ENCODE data around the gene GNG12.

The GNG12 gene

DNA sequence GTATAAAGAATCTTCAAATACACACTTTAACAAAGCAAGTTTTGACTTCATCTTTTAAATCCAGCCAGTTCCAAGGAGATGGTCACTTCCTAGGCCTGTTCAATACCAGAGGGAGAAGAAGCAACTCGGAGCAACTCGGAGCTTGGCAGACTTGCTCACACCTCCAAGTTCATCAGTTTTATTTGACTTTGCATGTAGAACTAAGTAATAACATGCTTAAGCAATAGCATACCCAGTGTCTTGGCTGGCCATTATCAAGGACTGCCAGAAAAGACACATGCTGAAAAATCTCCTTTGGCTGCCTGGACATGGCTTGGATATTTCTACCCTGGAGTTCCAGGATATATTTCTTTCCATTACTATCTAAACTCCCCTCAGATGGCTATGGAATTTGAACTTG is 52.6 kb downstream of the GNG12 start:
- Histone ChIP-seq H2AFZ (ENCODE audit: low read depth) (no peak overlapping the region), H3K27ac (no peak overlapping the region), H3K4me2 (no peak overlapping the region), H3K79me2 (ENCODE audit: insufficient read depth, low read depth) (no peaks in the 10 kb centered on the region), H3K36me3 (ENCODE audit: insufficient read depth) (no peaks in the 10 kb centered on the region), H3K4me1 (ENCODE audit: low read depth, poor library complexity, severe bottlenecking) (no peaks in the 10 kb centered on the region), H3K27me3 (ENCODE audit: insufficient read depth, low read depth) (no peaks in the 10 kb centered on the region), H3K9ac (no peak overlapping the region), H4K20me1 (ENCODE audit: insufficient read depth) (no peaks in the 10 kb centered on the region), H3K4me3 (IDR thresholded peaks at IDR 0.05; ENCODE audit: insufficient read depth, low read depth, low read length) (no peak overlapping the region)
- TF ChIP-seq, protein P1, sequence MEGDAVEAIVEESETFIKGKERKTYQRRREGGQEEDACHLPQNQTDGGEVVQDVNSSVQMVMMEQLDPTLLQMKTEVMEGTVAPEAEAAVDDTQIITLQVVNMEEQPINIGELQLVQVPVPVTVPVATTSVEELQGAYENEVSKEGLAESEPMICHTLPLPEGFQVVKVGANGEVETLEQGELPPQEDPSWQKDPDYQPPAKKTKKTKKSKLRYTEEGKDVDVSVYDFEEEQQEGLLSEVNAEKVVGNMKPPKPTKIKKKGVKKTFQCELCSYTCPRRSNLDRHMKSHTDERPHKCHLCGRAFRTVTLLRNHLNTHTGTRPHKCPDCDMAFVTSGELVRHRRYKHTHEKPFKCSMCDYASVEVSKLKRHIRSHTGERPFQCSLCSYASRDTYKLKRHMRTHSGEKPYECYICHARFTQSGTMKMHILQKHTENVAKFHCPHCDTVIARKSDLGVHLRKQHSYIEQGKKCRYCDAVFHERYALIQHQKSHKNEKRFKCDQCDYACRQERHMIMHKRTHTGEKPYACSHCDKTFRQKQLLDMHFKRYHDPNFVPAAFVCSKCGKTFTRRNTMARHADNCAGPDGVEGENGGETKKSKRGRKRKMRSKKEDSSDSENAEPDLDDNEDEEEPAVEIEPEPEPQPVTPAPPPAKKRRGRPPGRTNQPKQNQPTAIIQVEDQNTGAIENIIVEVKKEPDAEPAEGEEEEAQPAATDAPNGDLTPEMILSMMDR (conservative IDR thresholded peaks at IDR 0.05; ENCODE audit: low read depth, low read length): no peak

DNA sequence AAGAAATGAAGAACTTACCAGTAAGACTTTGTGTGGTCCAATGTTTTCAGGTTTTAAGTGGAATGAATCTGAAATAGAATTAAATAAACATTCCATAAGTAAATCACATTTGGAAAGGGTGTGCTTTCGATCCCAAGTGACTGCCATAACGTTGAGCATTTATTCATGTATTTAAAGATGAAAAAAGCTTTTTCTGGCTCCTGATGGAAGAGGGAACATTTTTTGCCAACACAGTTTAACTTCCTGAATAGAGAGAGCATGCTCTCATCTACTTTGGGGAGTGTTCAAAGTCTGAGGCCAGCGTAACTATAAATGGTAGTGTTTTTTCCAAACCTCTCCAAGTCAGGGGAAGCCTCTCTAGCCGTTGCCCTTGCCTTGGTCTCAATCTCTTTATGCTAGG is 55.8 kb downstream of the GNG12 start:
- Histone ChIP-seq H3K4me1 (ENCODE audit: low read depth, poor library complexity, severe bottlenecking) (no peaks in the 10 kb centered on the region), H3K36me3 (ENCODE audit: insufficient read depth) (no peaks in the 10 kb centered on the region), H3K9ac (no peak overlapping the region), H3K27ac (no peak overlapping the region), H3K4me2 (no peak overlapping the region), H3K79me2 (ENCODE audit: insufficient read depth, low read depth) (no peaks in the 10 kb centered on the region), H2AFZ (ENCODE audit: low read depth) (no peak overlapping the region), H3K4me3 (IDR thresholded peaks at IDR 0.05; ENCODE audit: insufficient read depth, low read depth, low read length) (no peak overlapping the region), H3K27me3 (ENCODE audit: insufficient read depth, low read depth) (no peaks in the 10 kb centered on the region), H4K20me1 (ENCODE audit: insufficient read depth) (no peaks in the 10 kb centered on the region)
- TF ChIP-seq, protein P1 (conservative IDR thresholded peaks at IDR 0.05; ENCODE audit: low read depth, low read length): no peak

DNA sequence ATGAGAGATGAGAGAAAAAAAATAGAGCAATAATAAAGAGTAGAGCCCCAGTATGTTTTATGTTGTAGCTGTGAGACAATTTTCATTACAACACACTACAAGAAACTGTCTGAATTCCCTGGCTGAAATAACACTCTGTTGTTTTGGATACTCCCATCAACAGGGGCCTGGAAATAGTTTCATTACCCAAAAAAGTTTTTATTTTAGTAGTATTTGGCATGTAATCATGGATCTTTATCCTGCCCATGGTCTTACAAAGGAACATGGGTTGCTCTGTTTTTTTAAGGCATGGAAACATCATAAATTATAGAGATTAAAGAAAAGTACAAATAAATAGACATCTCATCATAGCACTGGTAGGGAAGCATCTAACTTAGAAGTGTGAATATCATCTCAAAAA is 56.3 kb downstream of the GNG12 start:
- no peak overlapping the region for H3K4me3 ChIP-seq (IDR thresholded peaks at IDR 0.05; ENCODE audit: insufficient read depth, low read depth, low read length)

DNA sequence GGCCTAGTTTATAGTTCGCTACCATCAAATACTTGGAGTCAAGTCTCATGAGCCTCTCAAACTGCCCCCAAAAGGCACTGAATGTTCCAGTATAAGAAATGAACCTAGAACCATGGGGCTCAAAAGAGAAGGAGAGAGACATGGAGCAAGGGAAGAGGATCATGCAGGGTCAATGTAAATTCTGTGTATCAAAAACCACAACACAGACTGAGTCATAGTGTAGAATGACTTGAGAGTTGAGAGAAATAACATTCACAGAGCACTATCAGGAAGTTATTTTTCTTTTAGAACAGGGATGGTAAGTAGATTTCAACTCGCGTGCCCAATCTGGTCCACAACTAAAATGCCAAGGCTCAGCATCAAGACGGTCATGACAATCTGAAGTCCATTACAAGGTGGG is 59.8 kb downstream of the GNG12 start:
- Histone ChIP-seq H3K27me3 (ENCODE audit: insufficient read depth, low read depth) (no peaks in the 10 kb centered on the region), H2AFZ (ENCODE audit: low read depth) (no peak overlapping the region), H3K4me3 (IDR thresholded peaks at IDR 0.05; ENCODE audit: insufficient read depth, low read depth, low read length) (no peak overlapping the region), H4K20me1 (ENCODE audit: insufficient read depth) (no peaks in the 10 kb centered on the region), H3K79me2 (ENCODE audit: insufficient read depth, low read depth) (no peaks in the 10 kb centered on the region), H3K4me1 (ENCODE audit: low read depth, poor library complexity, severe bottlenecking) (no peaks in the 10 kb centered on the region), H3K36me3 (ENCODE audit: insufficient read depth) (no peaks in the 10 kb centered on the region), H3K4me2 (no peak overlapping the region), H3K27ac (no peak overlapping the region), H3K9ac (no peak overlapping the region)
- TF ChIP-seq, protein P1 (conservative IDR thresholded peaks at IDR 0.05; ENCODE audit: low read depth, low read length): no peak

More for the DNA sequence above, 56.3 kb downstream of the GNG12 start:
- Histone ChIP-seq H3K9ac (no peak overlapping the region), H3K79me2 (ENCODE audit: insufficient read depth, low read depth) (no peaks in the 10 kb centered on the region), H3K36me3 (ENCODE audit: insufficient read depth) (no peaks in the 10 kb centered on the region), H3K27me3 (ENCODE audit: insufficient read depth, low read depth) (no peaks in the 10 kb centered on the region), H3K4me1 (ENCODE audit: low read depth, poor library complexity, severe bottlenecking) (no peaks in the 10 kb centered on the region), H2AFZ (ENCODE audit: low read depth) (no peak overlapping the region), H3K27ac (no peak overlapping the region), H4K20me1 (ENCODE audit: insufficient read depth) (no peaks in the 10 kb centered on the region), H3K4me2 (no peak overlapping the region)
- TF ChIP-seq, protein P1 (conservative IDR thresholded peaks at IDR 0.05; ENCODE audit: low read depth, low read length): no peak
